Stimulated activated CD4-positive, alpha-beta T cell treated with anti-CD3 and anti-CD28 coated beads, TNF-alpha, amount 100 ng/mL, for 1 hour (primary cell): ENCODE results near the gene VPS35L.

Source experiments
- DNase-seq, 3 donors: peaks; one replicate each; pipeline ENCODE4 v3.0.0-alpha.2; 2020; ENCODE audit warnings: low read depth in 3 of 3, low spot score in 1 of 3

The VPS35L gene

GRCh38 chr16:19691161-19691711, 135.7 kb downstream of the VPS35L start:
- no peak for DNase-seq

GRCh38 chr16:19694989-19695388, 139.5 kb downstream of the VPS35L start:
- DNase-seq: no peak

- peak in 2 of 3 donors; percentile 7 to 15 for DNase-seq
Measured at GRCh38 chr16:19696328-19696727, 140.8 kb downstream of the VPS35L start.

- no peak for DNase-seq
Measured at GRCh38 chr16:19696961-19697360, 141.5 kb downstream of the VPS35L start.

- DNase-seq: no peak
Measured at GRCh38 chr16:19697756-19698318, 142.3 kb downstream of the VPS35L start.

- DNase-seq: no peak
Measured at GRCh38 chr16:19698480-19699465, 143.3 kb downstream of the VPS35L start.

GRCh38 chr16:19699472-19699871, 144.0 kb downstream of the VPS35L start:
- DNase-seq: no peak

- DNase-seq: no peak
Measured at GRCh38 chr16:19700319-19700781, 144.8 kb downstream of the VPS35L start.

- DNase-seq: no peak
Measured at GRCh38 chr16:19701091-19701490, 145.6 kb downstream of the VPS35L start.

GRCh38 chr16:19703172-19703889, 147.8 kb downstream of the VPS35L start:
- no peak for DNase-seq

GRCh38 chr16:19704321-19705145, 149.0 kb downstream of the VPS35L start:
- no peak for DNase-seq

- DNase-seq: no peak
Measured at GRCh38 chr16:19705146-19705501, 149.6 kb downstream of the VPS35L start.

GRCh38 chr16:19705843-19706242, 150.3 kb downstream of the VPS35L start:
- DNase-seq: no peak

- DNase-seq: no peak
Measured at GRCh38 chr16:19706846-19707245, 151.3 kb downstream of the VPS35L start.

- DNase-seq: no peak
Measured at GRCh38 chr16:19707569-19708295, 152.2 kb downstream of the VPS35L start.

- DNase-seq: no peak
Measured at GRCh38 chr16:19708296-19709205, 153.0 kb downstream of the VPS35L start.

- no peak for DNase-seq
Measured at GRCh38 chr16:19709381-19710136, 154.1 kb downstream of the VPS35L start.
